K562 (cell line): ENCODE measurements around the gene NT5DC1. TPM values are rescaled to one million over a fixed set of nuclear protein-coding genes. Genes with fewer than 3 reads are reported as not detected.
A peak's percentile ranks its signal among the peaks of the same experiment; 100 is the strongest.

ENCODE experiments used
- CHCHD3 ChIP-seq: fragments of 250-450 bp; sonication (Bioruptor Pico); IDR thresholded peaks from 2 replicates; pipeline ENCODE4 v2.1.2; 2022; ENCODE audit warnings: mild to moderate bottlenecking
- CTBP1 ChIP-seq: fragments of 450-650 bp; IDR thresholded peaks from 2 replicates; pipeline ENCODE4 v1.6.1; 2016; ENCODE audit warnings: borderline replicate concordance
- EGR1 ChIP-seq: fragments of 450-650 bp; conservative IDR thresholded peaks from 2 replicates; pipeline ENCODE4 v1.6.1; 2017; ENCODE audit warnings: mild to moderate bottlenecking
- FOS ChIP-seq: IDR thresholded peaks from 3 replicates; pipeline ENCODE4 v1.6.1; 2011; ENCODE audit not compliant: insufficient read length; ENCODE audit errors: extremely low read depth
- FOXJ3 ChIP-seq: sonication (generic); formaldehyde crosslinking; IDR thresholded peaks from 2 replicates; pipeline ENCODE4 v1.4.0; 2020; ENCODE audit warnings: mild to moderate bottlenecking, missing genetic modification reagents
- GABPA ChIP-seq: fragments of 200-800 bp; sonication (Bioruptor generic); conservative IDR thresholded peaks from 2 replicates; pipeline ENCODE4 v1.6.1; 2016; ENCODE audit warnings: low read depth, missing genetic modification characterization, missing compliant biosample characterization
- HDAC2 ChIP-seq: fragments of 450-650 bp; IDR thresholded peaks from 2 replicates; pipeline ENCODE4 v1.6.1; 2016; ENCODE audit warnings: mild to moderate bottlenecking
- KDM5B ChIP-seq: fragments of 200-600 bp; sonication (generic); IDR thresholded peaks from 2 replicates; pipeline ENCODE4 v1.6.1; 2012; ENCODE audit warnings: low read depth, mild to moderate bottlenecking, moderate library complexity, low read length, control low read depth, inconsistent platforms; ENCODE audit not compliant: insufficient replicate concordance
- LARP7 ChIP-seq: fragments of 450-650 bp; IDR thresholded peaks from 2 replicates; pipeline ENCODE4 v1.6.1; 2016
- MCM3 ChIP-seq: fragments of 450-650 bp; IDR thresholded peaks from 2 replicates; pipeline ENCODE4 v1.6.1; 2016
- NCOA1 ChIP-seq: fragments of 450-650 bp; IDR thresholded peaks from 2 replicates; pipeline ENCODE4 v1.6.1; 2016; ENCODE audit warnings: low read depth
- PHF8 ChIP-seq: fragments of 200-600 bp; sonication (generic); IDR thresholded peaks from 2 replicates; pipeline ENCODE4 v1.6.1; 2012; ENCODE audit warnings: mixed run types, mild to moderate bottlenecking, inconsistent platforms, low read length, moderate library complexity, borderline replicate concordance
- POLR3G ChIP-seq: IDR thresholded peaks from 2 replicates; pipeline ENCODE4 v1.6.1; 2011; ENCODE audit not compliant: insufficient read length, insufficient replicate concordance; ENCODE audit errors: extremely low read depth
- PRMT5 ChIP-seq: sonication (generic); formaldehyde crosslinking; IDR thresholded peaks from 2 replicates; pipeline ENCODE4 v1.5.0; 2020; ENCODE audit warnings: missing genetic modification reagents
- RB1 ChIP-seq: fragments of 450-650 bp; IDR thresholded peaks from 2 replicates; pipeline ENCODE4 v1.6.1; 2017; ENCODE audit warnings: low read depth, mild to moderate bottlenecking
- RFX1 ChIP-seq: fragments of 450-650 bp; IDR thresholded peaks from 2 replicates; pipeline ENCODE4 v1.6.1; 2016; ENCODE audit warnings: mild to moderate bottlenecking, moderate library complexity
- RNF2 ChIP-seq: sonication (generic); IDR thresholded peaks from 2 replicates; pipeline ENCODE4 v1.6.1; 2016
- SAFB2 ChIP-seq: fragments of 200-400 bp; formaldehyde crosslinking; IDR thresholded peaks from 2 replicates; pipeline ENCODE4 v1.6.1; 2018; ENCODE audit warnings: borderline replicate concordance, low read length, low read depth, moderate library complexity; ENCODE audit not compliant: severe bottlenecking
- SIN3B ChIP-seq: fragments of 450-650 bp; IDR thresholded peaks from 2 replicates; pipeline ENCODE4 v1.6.1; 2017; ENCODE audit warnings: low read depth, mild to moderate bottlenecking, moderate library complexity
- SMARCE1 ChIP-seq: fragments of 450-650 bp; IDR thresholded peaks from 2 replicates; pipeline ENCODE4 v1.7.1; 2016; ENCODE audit warnings: mild to moderate bottlenecking
- SRF ChIP-seq, 2 experiments: fragments of 250-450, 450-650 bp in 1 of 2; sonication (Bioruptor Pico) in 1 of 2; sonication (generic) in 1 of 2; formaldehyde crosslinking; IDR thresholded peaks; 2 replicates each; pipeline versions ENCODE4 v1.5.0 to v1.5.1; 2020 to 2022; ENCODE audit warnings: mild to moderate bottlenecking in 1 of 2, missing genetic modification reagents in 1 of 2
- TAF7 ChIP-seq: fragments of 450-650 bp; IDR thresholded peaks from 2 replicates; pipeline ENCODE4 v1.6.1; 2016; ENCODE audit warnings: missing genetic modification characterization, missing compliant biosample characterization
- TCF3 ChIP-seq: sonication (generic); formaldehyde crosslinking; IDR thresholded peaks from 2 replicates; pipeline ENCODE4 v1.4.0; 2020; ENCODE audit warnings: mild to moderate bottlenecking, missing genetic modification reagents
- TFAM ChIP-seq: fragments of 250-450 bp; sonication (Bioruptor Pico); conservative IDR thresholded peaks from 2 replicates; pipeline ENCODE4 v1.5.0; 2021; ENCODE audit warnings: mild to moderate bottlenecking, moderate library complexity
- ZNF347 ChIP-seq: fragments of 450-650 bp; formaldehyde crosslinking; IDR thresholded peaks from 2 replicates; pipeline ENCODE4 v1.4.0; 2020; ENCODE audit warnings: low read depth, mild to moderate bottlenecking, moderate library complexity
- ZNF76 ChIP-seq: fragments of 250-450 bp; sonication (Bioruptor Pico); IDR thresholded peaks from 2 replicates; pipeline ENCODE4 v1.4.0; 2020; ENCODE audit warnings: mild to moderate bottlenecking, moderate library complexity, borderline replicate concordance
- polyA plus RNA-seq, 8 experiments: library from polyadenylated mRNA; depleted of rRNA in 4 of 8; stranded (reverse) in 5 of 8; unstranded in 3 of 8; fragments of >200 nt; fragmentation: Nextera tagmentation in 2 of 8; fragmentation: Illumina TruSeq in 1 of 8; extraction: Ambion mirVana in 2 of 8; extraction: Trizol in 1 of 8; gene quantifications; 2 replicates each; pipeline versions ENCODE4 v1.2.1 to v1.2.3, GENCODE V29; 2011 to 2014; ENCODE audit warnings: inconsistent platforms in 1 of 8, missing spikeins in 1 of 8
- total RNA-seq, 7 experiments: library from RNA; depleted of rRNA in 6 of 7; stranded (reverse); fragments of >200 nt in 6 of 7; fragmentation: Illumina TruSeq in 2 of 7; extraction: Trizol in 2 of 7; gene quantifications; 2 replicates each; pipeline versions ENCODE4 v1.2.1 to v1.2.3, GENCODE V29; 2011 to 2021; ENCODE audit warnings: low replicate concordance in 1 of 7
- TF ChIP-seq, protein P1 (sequence below), 2 experiments: fragments of 450-650 bp in 1 of 2; sonication (generic) in 1 of 2; formaldehyde crosslinking; conservative IDR thresholded peaks; 2 replicates each; pipeline versions ENCODE4 v1.4.0 to v1.8.1; 2020 to 2022; ENCODE audit warnings: mild to moderate bottlenecking in 1 of 2, missing genetic modification reagents in 1 of 2
- TF ChIP-seq, protein P2 (sequence below): sonication (generic); IDR thresholded peaks from 2 replicates; pipeline ENCODE4 v1.6.1; 2016
- TF ChIP-seq, protein P3 (sequence below): sonication (generic); formaldehyde crosslinking; IDR thresholded peaks from 2 replicates; pipeline ENCODE4 v1.9.0; 2022; ENCODE audit warnings: mild to moderate bottlenecking, missing genetic modification reagents

NT5DC1 gene
- total and polyA plus RNA-seq, 9 of the 15 experiments (the other 6 are each of a cell fraction or from before 2014, with no cell fraction given) = 4.9 to 28.5 (median 16.3) TPM

DNA sequence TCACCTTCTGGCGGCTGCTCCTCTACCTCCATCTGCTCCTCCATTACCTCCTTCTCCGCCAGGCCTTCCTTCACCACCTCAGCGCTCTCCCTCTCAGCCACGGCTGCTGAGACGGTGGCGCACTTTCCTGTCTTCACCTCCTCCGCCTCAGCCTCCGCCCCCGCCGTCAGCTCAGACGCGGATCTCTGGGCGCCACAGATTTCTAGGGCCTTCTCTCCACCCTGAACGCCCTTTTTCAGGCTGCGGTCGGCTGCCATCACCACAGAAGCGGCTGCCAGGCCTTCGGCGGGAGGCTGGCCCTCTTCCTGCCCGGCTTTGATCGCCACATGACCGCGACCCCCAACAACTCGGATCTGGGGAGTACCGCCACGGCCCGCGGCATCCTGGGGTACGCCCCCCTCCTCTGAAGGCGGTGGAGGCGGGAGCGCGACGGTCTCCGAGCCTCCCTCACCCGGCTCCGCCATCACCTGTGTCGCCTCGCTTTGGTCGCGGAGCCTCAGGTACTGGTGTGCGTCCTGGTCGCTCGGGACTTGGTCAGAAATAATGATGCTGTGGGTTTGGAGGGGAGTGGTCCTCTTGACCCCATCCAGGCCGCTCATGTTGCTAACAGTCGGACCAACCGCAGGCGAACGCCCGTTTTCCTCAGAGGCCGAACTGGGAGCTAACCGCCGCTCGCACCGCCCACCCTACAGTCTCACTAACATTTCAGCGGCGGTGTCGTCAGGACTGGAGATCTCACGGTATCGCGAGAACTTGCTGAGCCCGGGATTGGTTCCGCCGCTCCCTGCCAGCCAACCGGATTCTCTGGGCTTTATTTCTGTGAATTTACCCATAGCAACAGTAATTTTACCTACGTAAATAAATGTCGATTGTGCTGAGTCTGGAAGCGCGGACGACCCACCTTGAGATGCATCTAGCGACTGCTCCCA is 178.8 kb downstream of the NT5DC1 start, which contains the start of gene TSPYL1 (continued):
- TF ChIP-seq RB1 (0 out of 2 replicates have a peak, but pooled peaks have one; percentile 29), SRF (CRISPR knock-in tag; IDR thresholded peaks at IDR 0.05) (peak in 1 of 2 experiments; percentile 17; a peak in 2 of 4 replicates), CHCHD3 (CRISPR knock-in tag) (0 out of 2 replicates have a peak, but pooled peaks have one; percentile 33), EGR1 (peak; percentile 97), PRMT5 (CRISPR knock-in tag) (no peak), FOXJ3 (CRISPR knock-in tag) (peak; percentile 49; the same call in 1 of the 2 replicates), SAFB2 (no peak), KDM5B (peak; percentile 86), POLR3G (no peak), SIN3B (peak; percentile 54; the same call in 1 of the 2 replicates), GABPA (no peak), NCOA1 (no peak), FOS (peak; percentile 71), SMARCE1 (peak; percentile 75), ZNF76 (peak; percentile 70; the same call in 1 of the 2 replicates), LARP7 (peak; percentile 71; the same call in 1 of the 2 replicates), CTBP1 (peak; percentile 59), PHF8 (peak; percentile 90), MCM3 (no peak), TAF7 (tag) (peak; percentile 28; the same call in 1 of the 2 replicates), ZNF347 (no peak), RNF2 (peak; percentile 35; the same call in 1 of the 2 replicates), HDAC2 (0 out of 2 replicates have a peak, but pooled peaks have one; percentile 44), TCF3 (CRISPR knock-in tag) (0 out of 2 replicates have a peak, but pooled peaks have one; percentile 6), TFAM (CRISPR knock-in tag) (no peak), RFX1 (peak; percentile 86)
- TF ChIP-seq, protein P1, sequence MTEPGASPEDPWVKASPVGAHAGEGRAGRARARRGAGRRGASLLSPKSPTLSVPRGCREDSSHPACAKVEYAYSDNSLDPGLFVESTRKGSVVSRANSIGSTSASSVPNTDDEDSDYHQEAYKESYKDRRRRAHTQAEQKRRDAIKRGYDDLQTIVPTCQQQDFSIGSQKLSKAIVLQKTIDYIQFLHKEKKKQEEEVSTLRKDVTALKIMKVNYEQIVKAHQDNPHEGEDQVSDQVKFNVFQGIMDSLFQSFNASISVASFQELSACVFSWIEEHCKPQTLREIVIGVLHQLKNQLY (CRISPR knock-in tag; conservative IDR thresholded peaks at IDR 0.05) = peak in 1 of 2 experiments; percentile 86; a peak in 1 of 4 replicates
- TF ChIP-seq, protein P2, sequence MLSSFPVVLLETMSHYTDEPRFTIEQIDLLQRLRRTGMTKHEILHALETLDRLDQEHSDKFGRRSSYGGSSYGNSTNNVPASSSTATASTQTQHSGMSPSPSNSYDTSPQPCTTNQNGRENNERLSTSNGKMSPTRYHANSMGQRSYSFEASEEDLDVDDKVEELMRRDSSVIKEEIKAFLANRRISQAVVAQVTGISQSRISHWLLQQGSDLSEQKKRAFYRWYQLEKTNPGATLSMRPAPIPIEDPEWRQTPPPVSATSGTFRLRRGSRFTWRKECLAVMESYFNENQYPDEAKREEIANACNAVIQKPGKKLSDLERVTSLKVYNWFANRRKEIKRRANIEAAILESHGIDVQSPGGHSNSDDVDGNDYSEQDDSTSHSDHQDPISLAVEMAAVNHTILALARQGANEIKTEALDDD = no peak
- TF ChIP-seq, protein P3, sequence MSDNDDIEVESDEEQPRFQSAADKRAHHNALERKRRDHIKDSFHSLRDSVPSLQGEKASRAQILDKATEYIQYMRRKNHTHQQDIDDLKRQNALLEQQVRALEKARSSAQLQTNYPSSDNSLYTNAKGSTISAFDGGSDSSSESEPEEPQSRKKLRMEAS (CRISPR knock-in tag) = peak; percentile 67
